Measurements from ENCODE around the gene XPNPEP2.
"Not testable (repeated sequence)": the region's sequence is repeated elsewhere in the genome, so short reads cannot be mapped to it uniquely, and the experiment has no call there.

The XPNPEP2 gene

DNA sequence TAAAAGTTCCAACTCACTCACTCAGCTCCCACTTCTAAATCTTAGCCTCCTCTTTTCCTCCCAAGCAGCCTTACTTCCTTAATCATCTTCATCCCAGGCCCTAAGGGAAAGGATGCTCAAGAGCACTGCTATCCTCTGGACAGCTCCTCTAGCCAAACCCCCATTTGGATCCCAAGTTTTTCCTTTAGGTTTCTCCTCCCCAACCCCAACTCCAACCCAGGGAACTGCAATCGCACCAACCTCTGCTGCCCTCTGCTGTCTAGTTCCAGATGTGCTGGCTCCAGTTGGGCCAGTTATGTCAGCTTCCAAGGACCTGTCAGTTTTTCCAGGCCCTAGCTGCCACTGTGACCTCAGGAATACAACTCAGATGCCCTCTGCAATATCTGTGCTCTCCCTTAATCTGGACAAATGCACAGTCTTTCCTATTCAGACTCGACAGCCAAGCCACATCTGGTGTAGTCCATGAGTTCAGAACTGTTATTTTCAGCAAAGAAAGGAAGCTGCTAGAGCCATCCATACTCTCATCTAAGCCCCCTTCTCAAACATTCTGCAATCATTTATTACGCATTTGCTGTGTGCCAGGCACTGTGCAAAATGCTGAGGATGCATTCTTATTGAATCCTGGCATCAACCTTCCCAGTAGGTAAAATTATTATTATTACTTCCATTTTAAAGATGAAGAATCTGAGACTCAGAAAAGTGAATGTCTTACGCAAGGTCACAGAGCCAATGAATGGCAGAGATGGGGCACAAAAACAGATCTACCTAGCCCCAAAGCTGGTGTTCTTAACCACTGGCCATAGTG is 12.3 kb upstream of the XPNPEP2 start:
- DNase-seq (ENCODE audit: low spot score in 2 of 2), result peak; percentile 32 to 80
- Histone ChIP-seq H3K27me3 (ENCODE audit: low read depth) (no peaks in the 10 kb centered on the region; the same call in none of the 2 replicates), H3K36me3 (replicated peaks) (no peaks in the 10 kb centered on the region), H3K4me1 (no peaks in the 10 kb centered on the region), H3K9me3 (no peaks in the 10 kb centered on the region), H3K4me3 (no peak overlapping the region)
- in situ Hi-C loops (cut with MboI; ENCODE audit: low sequenced_read_pairs), result loop anchor here (5.0 to 10.0 kb wide), 2 partner anchors 92 to 119 kb away; no protein-coding TSS in a partner anchor

GRCh38 chrX:129728061-129728460 is 10.7 kb upstream of the XPNPEP2 start:
- in situ Hi-C loops (cut with MboI; ENCODE audit: low sequenced_read_pairs), result loop anchor here (5.0 to 10.0 kb wide), 2 partner anchors 93 to 121 kb away; no protein-coding TSS in a partner anchor

GRCh38 chrX:129731228-129731627 is 7.6 kb upstream of the XPNPEP2 start:
- no peaks in the 10 kb centered on the region for H3K9me3 ChIP-seq
- no peaks in the 10 kb centered on the region for H3K36me3 ChIP-seq (replicated peaks)
- H3K4me3 ChIP-seq, result no peak overlapping the region
- in situ Hi-C loops (cut with MboI; ENCODE audit: low sequenced_read_pairs), result no loop called here
- no peaks in the 10 kb centered on the region for H3K4me1 ChIP-seq
- H3K27me3 ChIP-seq (ENCODE audit: low read depth), result no peaks in the 10 kb centered on the region; the same call in 1 of the 2 replicates
- no peak for DNase-seq (ENCODE audit: low spot score in 2 of 2)

More at GRCh38 chrX:129728061-129728460, 10.7 kb upstream of the XPNPEP2 start:
- H3K36me3 ChIP-seq (replicated peaks), result no peaks in the 10 kb centered on the region
- no peak overlapping the region for H3K4me3 ChIP-seq
- no peaks in the 10 kb centered on the region for H3K9me3 ChIP-seq
- DNase-seq (ENCODE audit: low spot score in 2 of 2), result no peak
- no peaks in the 10 kb centered on the region for H3K4me1 ChIP-seq
- no peaks in the 10 kb centered on the region; the same call in 1 of the 2 replicates for H3K27me3 ChIP-seq (ENCODE audit: low read depth)

- Histone ChIP-seq H3K27me3 (ENCODE audit: low read depth) (peaks cover 2% of the 10 kb centered on the region; the same call in 1 of the 2 replicates), H3K4me1 (no peaks in the 10 kb centered on the region), H3K36me3 (replicated peaks) (no peaks in the 10 kb centered on the region), H3K4me3 (no peak overlapping the region), H3K9me3 (no peaks in the 10 kb centered on the region)
- DNase-seq (ENCODE audit: low spot score in 2 of 2), result no peak
- in situ Hi-C loops (cut with MboI; ENCODE audit: low sequenced_read_pairs), result no loop called here
These were observed 5.9 kb upstream of the XPNPEP2 start for GRCh38 chrX:129732857-129733256.

- no peaks in the 10 kb centered on the region for H3K4me1 ChIP-seq
These were observed 5.4 kb upstream of the XPNPEP2 start for GRCh38 chrX:129733335-129733734.

GRCh38 chrX:129736491-129736890 is 2.3 kb upstream of the XPNPEP2 start:
- 0 out of 2 replicates have a peak, but pooled peaks cover 2% of the 10 kb centered on the region for H3K27me3 ChIP-seq (ENCODE audit: low read depth)
- no peak overlapping the region for H3K4me3 ChIP-seq
- H3K4me1 ChIP-seq, result no peaks in the 10 kb centered on the region
- no peak for DNase-seq (ENCODE audit: low spot score in 2 of 2)
- in situ Hi-C loops (cut with MboI; ENCODE audit: low sequenced_read_pairs), result no loop called here
- no peaks in the 10 kb centered on the region for H3K36me3 ChIP-seq (replicated peaks)
- no peaks in the 10 kb centered on the region for H3K9me3 ChIP-seq

More at GRCh38 chrX:129733335-129733734, 5.4 kb upstream of the XPNPEP2 start:
- Histone ChIP-seq H3K36me3 (replicated peaks) (no peaks in the 10 kb centered on the region), H3K4me3 (no peak overlapping the region), H3K27me3 (ENCODE audit: low read depth) (peaks cover 2% of the 10 kb centered on the region; the same call in 1 of the 2 replicates), H3K9me3 (no peaks in the 10 kb centered on the region)
- DNase-seq (ENCODE audit: low spot score in 2 of 2), result no peak
- in situ Hi-C loops (cut with MboI; ENCODE audit: low sequenced_read_pairs), result no loop called here

- H3K4me3 ChIP-seq, result no peak overlapping the region
- H3K9me3 ChIP-seq, result no peaks in the 10 kb centered on the region
- DNase-seq (ENCODE audit: low spot score in 2 of 2), result no peak
- no peaks in the 10 kb centered on the region for H3K36me3 ChIP-seq (replicated peaks)
- no peaks in the 10 kb centered on the region for H3K4me1 ChIP-seq
- H3K27me3 ChIP-seq (ENCODE audit: low read depth), result 0 out of 2 replicates have a peak, but pooled peaks cover 2% of the 10 kb centered on the region
- in situ Hi-C loops (cut with MboI; ENCODE audit: low sequenced_read_pairs), result no loop called here
These were observed 863 bp upstream of the XPNPEP2 start for GRCh38 chrX:129737916-129738315.

- 0 out of 2 replicates have a peak, but pooled peaks cover 2% of the 10 kb centered on the region for H3K27me3 ChIP-seq (ENCODE audit: low read depth)
- no peak overlapping the region for H3K4me3 ChIP-seq
- no peaks in the 10 kb centered on the region for H3K9me3 ChIP-seq
- no peaks in the 10 kb centered on the region for H3K4me1 ChIP-seq
- DNase-seq (ENCODE audit: low spot score in 2 of 2), result no peak
- in situ Hi-C loops (cut with MboI; ENCODE audit: low sequenced_read_pairs), result no loop called here
- H3K36me3 ChIP-seq (replicated peaks), result no peaks in the 10 kb centered on the region
These were observed 799 bp downstream of the XPNPEP2 start for GRCh38 chrX:129739578-129739977.

- in situ Hi-C loops (cut with MboI; ENCODE audit: low sequenced_read_pairs), result no loop called here
- Histone ChIP-seq H3K4me1 (no peaks in the 10 kb centered on the region), H3K27me3 (ENCODE audit: low read depth) (0 out of 2 replicates have a peak, but pooled peaks cover 2% of the 10 kb centered on the region), H3K4me3 (no peak overlapping the region), H3K36me3 (replicated peaks) (no peaks in the 10 kb centered on the region), H3K9me3 (no peaks in the 10 kb centered on the region)
- DNase-seq (ENCODE audit: low spot score in 2 of 2), result peak in 1 of 2 experiments; percentile 44
These were observed 3.3 kb downstream of the XPNPEP2 start for GRCh38 chrX:129741880-129742758.

DNA sequence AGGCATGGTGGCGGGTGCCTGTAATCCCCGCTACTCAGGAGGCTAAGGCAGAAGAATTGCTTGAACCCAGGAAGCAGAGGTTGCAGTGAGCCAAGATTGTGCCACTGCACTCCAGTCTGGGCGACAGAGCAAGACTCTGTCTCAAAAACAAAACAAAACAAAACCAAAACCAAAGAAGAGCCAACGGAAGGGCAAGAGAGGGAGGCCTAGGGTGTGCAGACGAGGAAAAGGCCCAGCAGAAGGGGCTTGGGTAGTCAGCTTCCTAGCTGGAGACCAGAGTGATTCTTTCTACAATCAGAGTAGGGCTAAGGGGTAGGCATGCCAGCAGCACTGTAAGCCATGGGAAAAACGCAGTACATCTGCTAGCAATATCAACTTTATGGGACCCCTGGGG is 4.0 kb downstream of the XPNPEP2 start:
- H3K4me1 ChIP-seq; H3K4me3 ChIP-seq; DNase-seq (ENCODE audit: low spot score in 2 of 2); H3K9me3 ChIP-seq; in situ Hi-C loops (cut with MboI; ENCODE audit: low sequenced_read_pairs); H3K36me3 ChIP-seq (replicated peaks); H3K27me3 ChIP-seq (ENCODE audit: low read depth): not testable (repeated sequence)

- Histone ChIP-seq H3K27me3 (ENCODE audit: low read depth) (no peaks in the 10 kb centered on the region), H3K36me3 (replicated peaks) (no peaks in the 10 kb centered on the region), H3K4me1 (no peaks in the 10 kb centered on the region), H3K9me3 (no peaks in the 10 kb centered on the region), H3K4me3 (no peak overlapping the region)
- in situ Hi-C loops (cut with MboI; ENCODE audit: low sequenced_read_pairs), result no loop called here
- no peak for DNase-seq (ENCODE audit: low spot score in 2 of 2)
These were observed 5.0 kb downstream of the XPNPEP2 start for GRCh38 chrX:129743821-129744220.

GRCh38 chrX:129744861-129745321 is 6.1 kb downstream of the XPNPEP2 start:
- H3K36me3 ChIP-seq (replicated peaks), result no peaks in the 10 kb centered on the region
- no peak overlapping the region for H3K4me3 ChIP-seq
- no peak for DNase-seq (ENCODE audit: low spot score in 2 of 2)
- in situ Hi-C loops (cut with MboI; ENCODE audit: low sequenced_read_pairs), result no loop called here
- no peaks in the 10 kb centered on the region; the same call in 1 of the 2 replicates for H3K27me3 ChIP-seq (ENCODE audit: low read depth)
- H3K9me3 ChIP-seq, result no peaks in the 10 kb centered on the region
- no peaks in the 10 kb centered on the region for H3K4me1 ChIP-seq

DNA sequence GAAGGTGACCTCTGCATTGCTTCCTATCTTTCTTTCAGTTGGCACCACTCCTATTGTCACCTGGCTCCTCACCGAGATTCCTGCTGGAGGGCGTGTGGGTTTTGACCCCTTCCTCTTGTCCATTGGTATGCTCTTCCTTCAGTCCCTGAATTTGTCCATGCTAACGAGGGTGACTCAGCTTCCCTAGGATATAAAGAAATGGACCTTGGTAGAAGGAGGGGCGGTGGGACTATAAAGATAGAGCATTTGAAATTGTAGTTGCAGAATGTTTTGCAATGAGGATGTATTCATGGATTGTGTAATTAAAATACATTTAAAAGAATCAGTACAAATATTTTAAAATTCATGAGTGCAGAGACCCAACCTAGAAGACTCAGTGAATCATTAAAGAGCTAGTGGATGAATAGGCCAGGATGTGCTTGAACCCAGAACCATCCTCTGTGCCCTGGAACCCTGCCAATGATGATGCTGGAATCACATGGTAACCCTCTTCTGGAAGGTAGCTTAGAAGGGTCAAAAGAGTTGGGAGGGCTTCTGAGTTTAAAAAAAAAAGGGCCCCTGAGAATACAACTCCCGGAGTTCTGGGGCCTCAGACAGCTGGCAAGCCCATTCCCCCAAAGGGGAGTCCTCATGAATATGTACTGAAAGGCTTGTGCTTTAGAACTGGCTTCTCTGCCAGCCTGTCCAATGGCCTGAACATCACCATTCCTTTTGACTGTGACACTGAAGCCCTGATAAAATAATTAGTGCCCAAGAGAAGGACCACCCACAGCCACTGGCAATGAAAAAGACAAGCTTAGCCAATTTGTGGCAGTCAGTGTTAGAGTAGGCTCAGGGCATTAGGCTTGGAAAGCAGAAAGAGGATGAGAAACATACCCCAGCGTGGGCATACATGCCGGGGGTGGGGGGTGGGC is 8.0 kb downstream of the XPNPEP2 start:
- H3K36me3 ChIP-seq (replicated peaks), result no peaks in the 10 kb centered on the region
- in situ Hi-C loops (cut with MboI; ENCODE audit: low sequenced_read_pairs), result no loop called here
- H3K4me1 ChIP-seq, result no peaks in the 10 kb centered on the region
- no peaks in the 10 kb centered on the region; the same call in 1 of the 2 replicates for H3K27me3 ChIP-seq (ENCODE audit: low read depth)
- DNase-seq (ENCODE audit: low spot score in 2 of 2), result no peak
- no peak overlapping the region for H3K4me3 ChIP-seq
- H3K9me3 ChIP-seq, result no peaks in the 10 kb centered on the region
